ENCODE measurements around the gene SHQ1.
"Not testable (repeated sequence)": the region's sequence is repeated elsewhere in the genome, so short reads cannot be mapped to it uniquely, and the experiment has no call there.

SHQ1 gene

DNA sequence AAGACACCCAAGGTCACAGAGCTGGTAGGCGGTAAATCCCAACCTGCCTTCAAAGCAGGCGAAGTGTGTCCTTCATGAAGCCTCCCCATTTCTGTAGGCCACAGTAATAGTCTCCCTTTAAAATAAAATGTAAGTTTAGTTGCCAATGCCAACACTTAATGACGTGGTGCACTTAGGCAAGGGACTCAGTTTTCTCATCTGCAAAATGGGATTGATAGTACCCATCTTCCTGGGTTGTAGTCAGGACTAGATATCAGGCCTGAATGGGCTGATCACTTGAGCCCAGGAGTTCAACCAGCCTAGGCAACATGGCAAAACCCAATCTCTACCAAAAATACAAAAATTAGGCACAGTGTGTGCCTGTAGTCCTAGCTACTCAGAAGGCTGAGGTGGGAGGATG lies 114.6 kb downstream of the SHQ1 start:
- Histone ChIP-seq H3K27me3 (ENCODE audit: insufficient read depth, poor library complexity, severe bottlenecking) (no peaks in the 10 kb centered on the region), H3K4me3 (replicated peaks; ENCODE audit: insufficient read depth, low read length) (no peak overlapping the region), H3K27ac (replicated peaks) (no peak overlapping the region)
- no peak for TF ChIP-seq GABPA (IDR thresholded peaks at IDR 0.05; ENCODE audit: low read depth)
- no peak for TF ChIP-seq POLR2AphosphoS5 (IDR thresholded peaks at IDR 0.05; ENCODE audit: low read depth)
- TF ChIP-seq SPI1 (IDR thresholded peaks at IDR 0.05; ENCODE audit: borderline replicate concordance, low read depth), result no peak
- TF ChIP-seq, protein P1, sequence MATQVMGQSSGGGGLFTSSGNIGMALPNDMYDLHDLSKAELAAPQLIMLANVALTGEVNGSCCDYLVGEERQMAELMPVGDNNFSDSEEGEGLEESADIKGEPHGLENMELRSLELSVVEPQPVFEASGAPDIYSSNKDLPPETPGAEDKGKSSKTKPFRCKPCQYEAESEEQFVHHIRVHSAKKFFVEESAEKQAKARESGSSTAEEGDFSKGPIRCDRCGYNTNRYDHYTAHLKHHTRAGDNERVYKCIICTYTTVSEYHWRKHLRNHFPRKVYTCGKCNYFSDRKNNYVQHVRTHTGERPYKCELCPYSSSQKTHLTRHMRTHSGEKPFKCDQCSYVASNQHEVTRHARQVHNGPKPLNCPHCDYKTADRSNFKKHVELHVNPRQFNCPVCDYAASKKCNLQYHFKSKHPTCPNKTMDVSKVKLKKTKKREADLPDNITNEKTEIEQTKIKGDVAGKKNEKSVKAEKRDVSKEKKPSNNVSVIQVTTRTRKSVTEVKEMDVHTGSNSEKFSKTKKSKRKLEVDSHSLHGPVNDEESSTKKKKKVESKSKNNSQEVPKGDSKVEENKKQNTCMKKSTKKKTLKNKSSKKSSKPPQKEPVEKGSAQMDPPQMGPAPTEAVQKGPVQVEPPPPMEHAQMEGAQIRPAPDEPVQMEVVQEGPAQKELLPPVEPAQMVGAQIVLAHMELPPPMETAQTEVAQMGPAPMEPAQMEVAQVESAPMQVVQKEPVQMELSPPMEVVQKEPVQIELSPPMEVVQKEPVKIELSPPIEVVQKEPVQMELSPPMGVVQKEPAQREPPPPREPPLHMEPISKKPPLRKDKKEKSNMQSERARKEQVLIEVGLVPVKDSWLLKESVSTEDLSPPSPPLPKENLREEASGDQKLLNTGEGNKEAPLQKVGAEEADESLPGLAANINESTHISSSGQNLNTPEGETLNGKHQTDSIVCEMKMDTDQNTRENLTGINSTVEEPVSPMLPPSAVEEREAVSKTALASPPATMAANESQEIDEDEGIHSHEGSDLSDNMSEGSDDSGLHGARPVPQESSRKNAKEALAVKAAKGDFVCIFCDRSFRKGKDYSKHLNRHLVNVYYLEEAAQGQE (IDR thresholded peaks at IDR 0.05; ENCODE audit: insufficient replicate concordance, low read depth), result no peak
- TF ChIP-seq, protein P2, sequence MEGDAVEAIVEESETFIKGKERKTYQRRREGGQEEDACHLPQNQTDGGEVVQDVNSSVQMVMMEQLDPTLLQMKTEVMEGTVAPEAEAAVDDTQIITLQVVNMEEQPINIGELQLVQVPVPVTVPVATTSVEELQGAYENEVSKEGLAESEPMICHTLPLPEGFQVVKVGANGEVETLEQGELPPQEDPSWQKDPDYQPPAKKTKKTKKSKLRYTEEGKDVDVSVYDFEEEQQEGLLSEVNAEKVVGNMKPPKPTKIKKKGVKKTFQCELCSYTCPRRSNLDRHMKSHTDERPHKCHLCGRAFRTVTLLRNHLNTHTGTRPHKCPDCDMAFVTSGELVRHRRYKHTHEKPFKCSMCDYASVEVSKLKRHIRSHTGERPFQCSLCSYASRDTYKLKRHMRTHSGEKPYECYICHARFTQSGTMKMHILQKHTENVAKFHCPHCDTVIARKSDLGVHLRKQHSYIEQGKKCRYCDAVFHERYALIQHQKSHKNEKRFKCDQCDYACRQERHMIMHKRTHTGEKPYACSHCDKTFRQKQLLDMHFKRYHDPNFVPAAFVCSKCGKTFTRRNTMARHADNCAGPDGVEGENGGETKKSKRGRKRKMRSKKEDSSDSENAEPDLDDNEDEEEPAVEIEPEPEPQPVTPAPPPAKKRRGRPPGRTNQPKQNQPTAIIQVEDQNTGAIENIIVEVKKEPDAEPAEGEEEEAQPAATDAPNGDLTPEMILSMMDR (IDR thresholded peaks at IDR 0.05; ENCODE audit: insufficient read depth, low read length), result no peak
- no peak for DNase-seq (ENCODE audit: low read depth in 1 of 2, low spot score in 1 of 2)

DNA sequence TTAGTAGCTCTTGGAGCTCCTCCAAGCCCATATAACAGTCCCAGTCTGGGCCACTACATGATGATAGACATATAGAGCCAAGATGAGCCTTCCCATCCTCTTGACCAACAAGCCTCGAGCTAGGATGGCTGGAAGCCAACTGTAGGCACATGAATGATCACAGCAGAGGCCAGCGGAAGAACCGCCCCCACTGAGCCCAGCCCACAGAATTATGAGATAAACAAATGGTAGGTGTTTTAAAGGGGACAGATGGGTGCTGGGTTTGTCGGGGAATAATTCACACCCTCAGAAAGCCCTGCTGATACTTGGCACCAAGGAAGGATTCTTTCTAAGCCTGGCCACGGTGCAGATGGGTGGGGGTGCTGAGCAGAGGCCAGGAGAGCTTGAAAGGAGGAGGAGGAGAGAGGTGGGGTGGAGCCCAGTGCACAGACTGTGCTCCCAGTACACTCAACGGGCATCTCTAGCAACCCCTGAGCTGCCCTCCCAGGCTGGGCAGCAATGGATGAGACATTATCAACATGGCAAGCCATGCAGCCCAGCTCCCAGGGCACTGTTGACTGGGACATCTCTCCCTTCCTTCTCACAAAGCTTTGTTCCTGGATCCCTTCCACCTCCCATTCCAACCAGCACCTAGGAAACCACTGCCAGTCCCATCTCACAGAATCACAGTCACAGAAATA lies 115.4 kb downstream of the SHQ1 start:
- H3K27me3 ChIP-seq (ENCODE audit: insufficient read depth, poor library complexity, severe bottlenecking); DNase-seq (ENCODE audit: low read depth in 1 of 2, low spot score in 1 of 2); H3K27ac ChIP-seq (replicated peaks); H3K4me3 ChIP-seq (replicated peaks; ENCODE audit: insufficient read depth, low read length): not testable (repeated sequence)

DNA sequence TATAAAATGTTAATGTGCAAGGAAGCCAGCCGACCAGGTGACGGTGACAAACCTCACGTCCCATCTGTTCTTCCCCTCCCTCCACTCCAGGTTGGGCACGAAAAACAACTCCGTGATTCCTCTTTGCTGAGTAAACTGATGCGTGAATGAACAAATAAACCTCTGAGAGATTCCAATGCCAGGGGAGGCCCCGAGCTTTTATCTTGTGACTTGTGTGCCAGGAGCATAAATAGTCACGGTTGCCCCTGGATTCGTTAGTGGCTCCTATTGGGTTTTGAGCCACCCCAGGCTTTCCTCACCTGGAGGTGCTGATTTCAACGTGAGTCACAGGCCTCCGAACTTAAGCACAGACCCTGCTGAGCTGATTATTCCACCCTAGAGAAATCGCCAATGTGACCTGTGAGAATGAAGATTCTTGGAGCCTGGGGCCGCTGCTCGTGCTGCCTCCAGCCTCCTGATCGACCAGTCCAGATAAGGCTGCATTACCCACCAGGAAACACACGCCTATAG lies 119.2 kb downstream of the SHQ1 start:
- no peaks in the 10 kb centered on the region for H3K27me3 ChIP-seq (ENCODE audit: insufficient read depth, poor library complexity, severe bottlenecking)
- no peak overlapping the region for H3K27ac ChIP-seq (replicated peaks)
- no peak for DNase-seq (ENCODE audit: low read depth in 1 of 2, low spot score in 1 of 2)
- no peak overlapping the region for H3K4me3 ChIP-seq (replicated peaks; ENCODE audit: insufficient read depth, low read length)
- TF ChIP-seq, protein P2 (IDR thresholded peaks at IDR 0.05; ENCODE audit: insufficient read depth, low read length), result no peak
- TF ChIP-seq POLR2AphosphoS5 (IDR thresholded peaks at IDR 0.05; ENCODE audit: low read depth), result no peak
- TF ChIP-seq, protein P1 (IDR thresholded peaks at IDR 0.05; ENCODE audit: insufficient replicate concordance, low read depth), result no peak
- no peak for TF ChIP-seq GABPA (IDR thresholded peaks at IDR 0.05; ENCODE audit: low read depth)
- no peak for TF ChIP-seq SPI1 (IDR thresholded peaks at IDR 0.05; ENCODE audit: borderline replicate concordance, low read depth)

DNA sequence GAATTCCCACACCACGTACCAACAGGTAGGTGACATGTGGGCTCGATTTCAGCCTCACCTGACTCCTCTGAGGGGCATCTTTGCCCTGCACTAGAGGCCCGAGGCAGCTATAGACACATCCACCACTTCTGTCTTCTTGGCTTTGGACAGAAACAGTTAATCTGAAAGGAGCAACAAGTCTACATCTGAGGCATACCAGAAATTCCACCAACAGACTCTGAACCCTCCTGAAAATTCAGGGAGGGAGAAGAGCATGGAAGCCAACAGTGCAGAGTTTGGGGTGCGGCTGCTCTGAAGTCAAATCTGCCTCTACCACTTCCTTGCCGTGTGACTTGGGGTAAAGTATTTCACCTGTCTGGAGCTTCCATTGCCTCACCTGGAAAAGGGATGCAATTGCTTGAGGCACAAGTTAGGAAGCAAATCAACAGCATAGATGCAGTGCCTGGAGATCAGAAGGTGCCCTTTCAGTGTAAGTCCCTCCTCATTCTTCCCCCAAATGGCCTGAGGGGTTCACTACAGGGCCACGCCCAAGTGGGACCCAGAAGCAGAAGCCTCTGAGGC lies 119.8 kb downstream of the SHQ1 start:
- no peak overlapping the region for H3K27ac ChIP-seq (replicated peaks)
- TF ChIP-seq, protein P1 (IDR thresholded peaks at IDR 0.05; ENCODE audit: insufficient replicate concordance, low read depth), result no peak
- TF ChIP-seq, protein P2 (IDR thresholded peaks at IDR 0.05; ENCODE audit: insufficient read depth, low read length), result no peak
- TF ChIP-seq POLR2AphosphoS5 (IDR thresholded peaks at IDR 0.05; ENCODE audit: low read depth), result no peak
- TF ChIP-seq SPI1 (IDR thresholded peaks at IDR 0.05; ENCODE audit: borderline replicate concordance, low read depth), result no peak
- H3K27me3 ChIP-seq (ENCODE audit: insufficient read depth, poor library complexity, severe bottlenecking), result no peaks in the 10 kb centered on the region
- H3K4me3 ChIP-seq (replicated peaks; ENCODE audit: insufficient read depth, low read length), result no peak overlapping the region
- DNase-seq (ENCODE audit: low read depth in 1 of 2, low spot score in 1 of 2), result no peak
